ENCODE measurements around the gene METTL13.

The METTL13 gene

GRCh38 chr1:171753685-171754352 is 27.6 kb upstream of the METTL13 start:
- Mint-ChIP-seq H3K4me1 (peaks cover 7% of the 10 kb centered on the region), H3K27ac (no peak overlapping the region), H3K36me3 (peaks cover 6% of the 10 kb centered on the region), H3K9me3 (no peaks in the 10 kb centered on the region), H3K4me3 (no peak overlapping the region)
- no peak for DNase-seq (ENCODE audit: low spot score in 2 of 2)
- ATAC-seq = no peak

DNA sequence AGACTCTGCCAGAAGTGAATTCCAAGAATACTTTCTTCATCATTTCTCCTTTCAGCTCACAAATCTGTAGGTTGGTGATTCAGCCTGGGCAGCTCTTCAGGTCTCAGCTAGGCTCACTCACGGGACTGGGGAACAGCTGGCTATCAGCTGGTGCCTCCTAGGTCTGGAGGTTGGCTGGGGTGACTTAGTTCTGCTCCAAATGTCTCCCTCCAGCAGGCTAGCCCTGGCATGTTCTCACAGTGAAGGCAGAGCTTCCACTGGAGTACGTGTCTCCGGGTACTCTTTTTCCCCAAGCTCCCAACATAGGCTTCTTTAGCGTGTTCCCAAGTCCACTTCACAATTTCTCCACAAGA is 27.1 kb upstream of the METTL13 start:
- Mint-ChIP-seq H3K4me1 (peaks cover 7% of the 10 kb centered on the region), H3K27ac (no peak overlapping the region), H3K9me3 (no peaks in the 10 kb centered on the region), H3K4me3 (no peak overlapping the region), H3K36me3 (peaks cover 6% of the 10 kb centered on the region)
- ATAC-seq = no peak
- no peak for DNase-seq (ENCODE audit: low spot score in 2 of 2)

DNA sequence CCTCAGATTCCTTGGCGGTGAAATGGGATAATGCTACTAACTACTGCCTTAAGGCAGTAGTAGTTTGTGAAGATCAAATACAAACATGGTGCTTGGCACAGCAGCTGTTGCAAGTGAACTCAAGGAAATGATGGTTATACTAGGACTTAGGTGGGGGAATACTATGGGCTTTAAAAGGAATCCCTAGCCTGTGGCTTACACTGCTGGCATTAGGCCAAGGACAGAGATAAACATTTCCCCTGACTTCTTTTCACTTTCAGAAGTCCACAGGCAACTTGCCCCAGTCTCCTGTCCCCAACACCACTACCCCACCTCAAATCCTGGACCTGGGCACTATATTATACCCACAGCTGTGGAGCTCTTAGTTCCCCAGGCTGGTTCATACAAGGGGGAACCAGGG is 26.5 kb upstream of the METTL13 start:
- H3K4me3 Mint-ChIP-seq = no peak overlapping the region
- peaks cover 6% of the 10 kb centered on the region for H3K36me3 Mint-ChIP-seq
- no peak overlapping the region for H3K27ac Mint-ChIP-seq
- ATAC-seq (no peak), DNase-seq (ENCODE audit: low spot score in 2 of 2) (no peak)
- peaks cover 7% of the 10 kb centered on the region for H3K4me1 Mint-ChIP-seq
- H3K9me3 Mint-ChIP-seq = no peaks in the 10 kb centered on the region

DNA sequence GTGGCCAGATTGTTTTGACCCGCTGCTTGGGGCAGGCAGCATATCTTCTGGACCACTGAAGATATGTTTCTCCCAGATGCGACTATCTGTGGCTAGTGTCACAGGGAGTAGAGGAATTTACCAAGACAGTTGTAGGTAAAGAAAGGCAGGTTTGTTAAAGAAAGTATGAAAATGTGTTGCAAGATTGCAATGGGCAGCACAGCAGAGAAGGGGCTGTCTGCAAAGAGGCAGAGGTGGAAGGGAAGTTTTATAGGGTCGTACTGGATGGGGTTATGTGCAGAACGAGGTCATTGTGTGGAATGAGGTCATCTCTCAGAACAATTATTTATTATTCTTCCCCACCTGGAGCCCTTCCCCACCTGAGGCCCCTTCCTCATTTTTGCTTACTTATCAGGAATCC is 24.6 kb upstream of the METTL13 start:
- DNase-seq (ENCODE audit: low spot score in 2 of 2) (no peak), ATAC-seq (no peak)

DNA sequence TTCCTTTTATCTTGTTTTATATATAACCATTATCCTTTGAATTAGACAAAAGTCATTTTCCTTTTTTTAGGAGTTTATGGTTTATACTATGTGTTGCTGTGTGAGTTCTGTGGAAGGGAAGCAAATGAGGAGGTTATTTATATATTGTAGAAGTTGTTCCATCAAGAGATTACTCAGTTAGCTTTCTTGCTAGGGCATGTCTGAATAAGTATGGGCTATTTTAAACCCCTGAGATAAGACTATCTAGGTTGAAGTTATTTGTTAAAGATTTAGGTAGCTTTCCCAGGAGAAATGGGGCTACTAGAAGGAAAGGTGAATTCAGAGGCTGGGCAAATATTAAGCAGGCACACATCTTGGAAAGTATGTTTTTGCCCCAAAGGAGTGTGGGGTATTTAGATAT is 23.4 kb upstream of the METTL13 start:
- ATAC-seq = no peak
- no peak for DNase-seq (ENCODE audit: low spot score in 2 of 2)
- Mint-ChIP-seq H3K27ac (no peak overlapping the region), H3K36me3 (no peaks in the 10 kb centered on the region), H3K4me3 (no peak overlapping the region), H3K9me3 (no peaks in the 10 kb centered on the region), H3K4me1 (no peaks in the 10 kb centered on the region)

More for the DNA sequence above, 24.6 kb upstream of the METTL13 start:
- H3K4me1 Mint-ChIP-seq = no peaks in the 10 kb centered on the region
- H3K36me3 Mint-ChIP-seq = no peaks in the 10 kb centered on the region
- no peak overlapping the region for H3K4me3 Mint-ChIP-seq
- no peak overlapping the region for H3K27ac Mint-ChIP-seq
- no peaks in the 10 kb centered on the region for H3K9me3 Mint-ChIP-seq

GRCh38 chr1:171762143-171762563 is 19.3 kb upstream of the METTL13 start:
- ATAC-seq = no peak
- H3K4me1 Mint-ChIP-seq = no peaks in the 10 kb centered on the region
- no peak overlapping the region for H3K27ac Mint-ChIP-seq
- no peaks in the 10 kb centered on the region for H3K36me3 Mint-ChIP-seq
- no peaks in the 10 kb centered on the region for H3K9me3 Mint-ChIP-seq
- no peak overlapping the region for H3K4me3 Mint-ChIP-seq
- no peak for DNase-seq (ENCODE audit: low spot score in 2 of 2)

DNA sequence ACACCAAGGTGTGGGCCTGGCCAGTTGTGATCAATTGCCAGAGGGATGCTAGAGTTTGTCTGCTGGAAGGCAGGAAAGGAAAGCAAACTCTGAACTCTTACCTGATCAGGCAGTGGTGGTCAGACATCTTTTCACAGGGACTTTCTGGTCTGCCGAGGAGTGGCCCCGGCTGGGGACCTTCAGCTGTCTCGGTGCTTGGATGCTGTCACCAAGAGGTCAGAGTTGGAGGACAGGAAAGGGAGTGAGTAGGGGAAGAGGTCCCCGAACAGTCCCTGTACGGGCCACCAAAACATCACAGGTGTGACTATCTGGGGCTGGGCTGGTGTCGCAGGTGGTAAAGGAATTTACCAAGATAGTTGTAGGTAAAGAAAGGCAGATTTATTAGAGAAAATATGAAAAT is 17.7 kb upstream of the METTL13 start:
- DNase-seq (ENCODE audit: low spot score in 2 of 2) = peak in 1 of 2 donors; percentile 38
- no peak for ATAC-seq
- no peaks in the 10 kb centered on the region for H3K4me1 Mint-ChIP-seq
- H3K27ac Mint-ChIP-seq = no peak overlapping the region
- H3K4me3 Mint-ChIP-seq = no peak overlapping the region
- no peaks in the 10 kb centered on the region for H3K9me3 Mint-ChIP-seq
- H3K36me3 Mint-ChIP-seq = no peaks in the 10 kb centered on the region

GRCh38 chr1:171769171-171769570 is 12.3 kb upstream of the METTL13 start:
- no peaks in the 10 kb centered on the region for H3K4me1 Mint-ChIP-seq
- H3K27ac Mint-ChIP-seq = no peak overlapping the region
- no peak for DNase-seq (ENCODE audit: low spot score in 2 of 2)
- H3K4me3 Mint-ChIP-seq = no peak overlapping the region
- H3K9me3 Mint-ChIP-seq = no peaks in the 10 kb centered on the region
- ATAC-seq = no peak
- no peaks in the 10 kb centered on the region for H3K36me3 Mint-ChIP-seq

DNA sequence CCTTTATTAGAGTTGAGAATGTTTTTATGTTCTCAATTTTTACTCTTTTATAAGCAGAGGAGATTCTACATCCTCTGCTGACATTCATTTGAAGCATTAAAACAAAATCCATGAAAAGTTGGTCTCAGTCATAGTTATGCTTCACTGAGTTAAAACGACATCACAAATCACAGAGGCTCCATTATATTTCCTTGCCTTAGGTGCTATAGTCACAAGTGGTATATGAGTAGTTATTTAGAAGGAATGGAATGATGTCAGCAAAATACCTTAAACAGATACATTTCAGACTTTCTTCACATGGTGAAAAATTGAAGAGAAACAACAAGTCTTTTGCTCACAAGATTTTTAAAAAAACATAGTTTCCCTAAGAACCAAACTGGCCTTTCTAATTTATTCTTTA is 11.7 kb upstream of the METTL13 start:
- no peaks in the 10 kb centered on the region for H3K4me1 Mint-ChIP-seq
- ATAC-seq (no peak), DNase-seq (ENCODE audit: low spot score in 2 of 2) (no peak)
- H3K27ac Mint-ChIP-seq = no peak overlapping the region
- no peak overlapping the region for H3K4me3 Mint-ChIP-seq
- no peaks in the 10 kb centered on the region for H3K9me3 Mint-ChIP-seq
- H3K36me3 Mint-ChIP-seq = no peaks in the 10 kb centered on the region

DNA sequence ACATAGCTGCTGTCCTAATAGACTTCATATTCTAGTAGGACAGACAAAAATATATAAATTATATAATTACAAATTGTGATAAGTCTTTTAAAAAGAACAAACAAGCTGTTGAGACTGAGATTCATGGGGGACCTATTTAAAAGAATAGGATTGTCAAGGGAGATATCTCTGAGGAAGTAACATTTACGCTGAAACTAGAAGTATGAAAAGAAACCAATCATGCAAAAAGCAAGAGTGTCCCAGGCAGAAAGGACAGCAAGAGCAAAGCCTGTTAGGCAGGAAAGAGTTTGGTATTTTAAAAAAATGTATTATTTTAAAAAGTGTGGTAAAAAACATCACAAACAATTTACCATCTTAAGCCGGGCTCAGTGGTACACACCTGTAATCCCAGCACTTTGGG is 9.1 kb upstream of the METTL13 start:
- DNase-seq (ENCODE audit: low spot score in 2 of 2) (no peak), ATAC-seq (no peak)
- Mint-ChIP-seq H3K27ac (no peak overlapping the region), H3K36me3 (no peaks in the 10 kb centered on the region), H3K9me3 (no peaks in the 10 kb centered on the region), H3K4me3 (no peak overlapping the region), H3K4me1 (no peaks in the 10 kb centered on the region)

- H3K9me3 Mint-ChIP-seq = no peaks in the 10 kb centered on the region
- peaks cover 50% of the 10 kb centered on the region for H3K4me1 Mint-ChIP-seq
- H3K27ac Mint-ChIP-seq = peak overlapping the region; percentile 98
- peaks cover 32% of the 10 kb centered on the region for H3K36me3 Mint-ChIP-seq
- ATAC-seq = no peak
- peak overlapping the region; percentile 96 for H3K4me3 Mint-ChIP-seq
- no peak for DNase-seq (ENCODE audit: low spot score in 2 of 2)
Observed at GRCh38 chr1:171780583-171781175, 781 bp upstream of the METTL13 start.

- ATAC-seq = no peak
- Mint-ChIP-seq H3K36me3 (peaks cover 65% of the 10 kb centered on the region), H3K4me3 (peak overlapping the region; percentile 96), H3K9me3 (no peaks in the 10 kb centered on the region), H3K27ac (peak overlapping the region; percentile 79), H3K4me1 (peaks cover 75% of the 10 kb centered on the region)
- DNase-seq (ENCODE audit: low spot score in 2 of 2) = no peak
Observed at GRCh38 chr1:171783816-171784530, 2.5 kb downstream of the METTL13 start.

GRCh38 chr1:171784784-171785183 is 3.3 kb downstream of the METTL13 start:
- Mint-ChIP-seq H3K4me3 (peak overlapping the region; percentile 96), H3K4me1 (peaks cover 80% of the 10 kb centered on the region), H3K27ac (peak overlapping the region; percentile 79), H3K36me3 (peaks cover 73% of the 10 kb centered on the region), H3K9me3 (no peaks in the 10 kb centered on the region)
- DNase-seq (ENCODE audit: low spot score in 2 of 2) = no peak
- no peak for ATAC-seq

DNA sequence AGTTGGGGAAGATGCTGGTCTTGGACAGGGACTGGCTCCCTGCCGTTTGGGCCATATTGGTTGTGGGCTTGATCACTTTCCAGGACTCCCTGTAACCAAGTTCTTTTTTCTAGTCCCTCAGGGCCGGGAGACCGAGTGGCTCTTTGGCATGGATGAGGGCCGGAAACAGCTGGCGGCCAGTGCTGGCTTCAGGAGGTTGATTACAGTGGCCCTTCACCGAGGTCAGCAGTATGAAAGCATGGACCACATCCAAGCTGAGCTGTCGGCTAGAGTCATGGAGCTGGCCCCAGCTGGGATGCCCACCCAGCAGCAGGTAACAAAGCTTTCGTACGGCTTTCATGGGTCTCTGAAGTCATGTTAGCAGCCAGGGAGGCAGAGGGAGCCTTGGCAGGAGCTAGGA is 4.3 kb downstream of the METTL13 start:
- peak overlapping the region; percentile 96 for H3K4me3 Mint-ChIP-seq

DNA sequence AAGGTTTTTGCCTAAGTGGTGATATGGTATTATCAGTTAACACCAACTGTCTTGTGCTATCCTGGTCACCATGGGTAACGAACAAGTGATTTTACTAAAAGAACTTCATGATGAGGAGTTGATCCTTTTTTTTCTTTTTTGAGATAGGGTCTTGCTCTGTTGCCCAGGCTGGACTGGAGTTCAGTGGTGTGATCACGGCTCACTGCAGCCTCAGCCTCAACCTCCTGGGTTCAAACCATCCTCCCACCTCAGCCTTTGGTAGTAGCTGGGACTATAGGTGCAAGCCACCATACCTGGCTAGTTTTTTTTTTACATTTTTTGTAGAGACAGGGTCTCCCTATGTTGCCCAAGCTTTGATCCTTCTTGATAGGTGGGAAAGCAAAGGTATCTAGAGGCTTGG is 5.1 kb downstream of the METTL13 start:
- Mint-ChIP-seq H3K9me3 (no peaks in the 10 kb centered on the region), H3K4me1 (peaks cover 74% of the 10 kb centered on the region), H3K27ac (peak overlapping the region; percentile 79), H3K4me3 (peak overlapping the region; percentile 96), H3K36me3 (peaks cover 87% of the 10 kb centered on the region)
- ATAC-seq (no peak), DNase-seq (ENCODE audit: low spot score in 2 of 2) (no peak)

More for the DNA sequence above, 4.3 kb downstream of the METTL13 start:
- DNase-seq (ENCODE audit: low spot score in 2 of 2) (no peak), ATAC-seq (no peak)
- Mint-ChIP-seq H3K27ac (peak overlapping the region; percentile 79), H3K4me1 (peaks cover 73% of the 10 kb centered on the region), H3K36me3 (peaks cover 83% of the 10 kb centered on the region), H3K9me3 (no peaks in the 10 kb centered on the region)

All from stimulated activated effector memory CD8-positive, alpha-beta T cell treated with anti-CD3 and anti-CD28 coated beads, Interleukin-12 subunit alpha, Interleukin-12 subunit beta, amount 100 ng/mL, for 72 hours (primary cell).